Measurements from ENCODE around the gene TACO1.

The TACO1 gene

DNA sequence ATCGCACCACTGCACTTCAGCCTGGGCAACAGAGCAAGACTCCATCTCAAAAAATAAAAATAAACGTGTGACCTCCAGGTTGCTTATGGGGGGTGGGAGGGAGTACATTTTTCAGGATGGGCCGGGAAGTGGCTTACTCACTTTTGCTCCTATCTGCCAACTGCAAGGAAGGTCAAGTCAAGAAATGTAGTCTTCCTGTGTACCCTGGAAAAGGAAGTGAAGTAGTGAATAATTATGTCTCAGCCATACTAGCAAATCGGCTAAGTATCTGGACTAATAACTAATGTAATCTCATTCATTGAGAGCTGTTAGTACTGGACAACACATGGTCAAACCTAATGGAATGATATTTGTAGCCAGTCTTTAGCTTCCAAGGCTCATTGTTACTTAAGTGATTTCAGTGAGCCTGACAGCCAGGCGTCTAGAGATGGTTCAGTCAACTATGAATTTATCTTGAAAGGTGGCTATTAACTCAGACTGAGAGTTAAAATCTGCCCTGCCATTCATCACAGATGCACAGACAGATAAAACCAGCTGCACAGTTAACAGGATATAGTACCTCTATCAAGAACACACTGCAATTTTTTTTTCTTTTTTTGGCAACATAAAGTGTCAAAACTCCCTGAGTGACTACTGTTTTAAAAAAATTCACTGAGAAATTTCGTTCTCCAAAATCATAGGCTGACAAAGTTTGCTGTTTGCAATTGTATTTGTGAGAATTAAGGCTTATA, 3.7 kb upstream of the TACO1 start:
- Histone ChIP-seq H3K4me3 (no peak overlapping the region), H3K27ac (no peak overlapping the region)

- no peak overlapping the region for H3K27ac ChIP-seq
- no peak overlapping the region for H3K4me3 ChIP-seq
These were observed 2.4 kb upstream of the TACO1 start for GRCh38 chr17:63598281-63598680.

GRCh38 chr17:63601439-63602371, 1.0 kb downstream of the TACO1 start:
- H3K27ac ChIP-seq, result peak overlapping the region; percentile 74 to 98 (median 91)
- peak overlapping the region; percentile 77 to 98 (median 92) for H3K4me3 ChIP-seq

DNA sequence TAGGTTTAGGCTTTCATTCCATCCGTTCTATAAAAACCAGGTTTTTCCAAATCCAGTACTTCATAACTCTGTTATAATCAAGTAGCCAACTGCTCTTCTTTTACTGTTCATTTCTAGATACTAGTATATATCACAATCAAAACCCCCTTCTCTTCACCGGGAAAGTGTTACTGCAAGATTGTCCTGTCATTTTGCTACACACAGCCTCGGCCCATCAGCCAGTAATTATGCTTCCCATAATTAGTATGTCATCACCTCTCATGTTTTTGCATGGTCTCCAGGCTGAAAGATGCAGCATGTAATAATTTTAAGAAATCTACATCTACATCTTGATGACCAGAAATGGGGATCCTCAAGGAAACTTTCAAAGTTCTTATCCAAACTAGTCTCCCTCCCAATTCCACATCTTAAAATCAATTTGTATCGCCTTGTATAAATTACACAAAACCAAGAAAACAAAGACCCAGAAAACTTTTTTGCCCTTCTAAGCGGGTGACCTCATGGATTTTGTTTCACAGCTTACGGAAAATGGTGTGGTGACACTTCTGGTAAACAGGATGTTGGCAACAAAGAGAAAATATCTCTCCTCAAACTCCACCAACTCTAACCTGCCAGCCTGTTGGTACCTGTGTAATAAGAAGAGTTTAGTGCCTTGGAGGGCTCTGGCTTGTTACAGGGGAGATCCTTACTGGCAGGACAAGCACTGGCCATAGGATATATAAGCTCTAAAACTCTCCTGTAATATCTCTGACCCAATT, 9.3 kb downstream of the TACO1 start:
- Histone ChIP-seq H3K27ac (peak overlapping the region in 3 of 21 experiments; percentile 29 to 65 (median 57)), H3K4me3 (no peak overlapping the region)

DNA sequence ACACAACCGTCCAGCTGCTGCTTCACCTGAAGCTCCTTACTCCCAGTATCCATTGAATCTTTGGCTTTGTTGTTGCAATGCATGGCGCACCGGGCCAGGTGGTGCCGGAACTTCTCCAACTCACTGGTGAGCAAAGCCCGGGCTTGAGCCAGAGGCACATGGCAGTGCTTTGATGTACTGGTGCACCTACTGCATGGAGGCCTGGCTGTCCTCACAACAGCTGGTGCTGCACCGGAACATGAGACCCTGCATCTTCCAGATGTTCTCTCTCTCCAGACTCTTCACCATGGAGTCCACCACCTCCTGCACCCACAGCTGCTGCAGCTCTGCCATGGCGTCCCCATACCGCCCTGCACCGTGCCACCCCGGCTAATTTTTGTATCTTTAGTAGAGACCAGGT, 10.2 kb downstream of the TACO1 start:
- Histone ChIP-seq H3K27ac (peak overlapping the region in 3 of 21 experiments; percentile 29 to 65 (median 57)), H3K4me3 (no peak overlapping the region)

DNA sequence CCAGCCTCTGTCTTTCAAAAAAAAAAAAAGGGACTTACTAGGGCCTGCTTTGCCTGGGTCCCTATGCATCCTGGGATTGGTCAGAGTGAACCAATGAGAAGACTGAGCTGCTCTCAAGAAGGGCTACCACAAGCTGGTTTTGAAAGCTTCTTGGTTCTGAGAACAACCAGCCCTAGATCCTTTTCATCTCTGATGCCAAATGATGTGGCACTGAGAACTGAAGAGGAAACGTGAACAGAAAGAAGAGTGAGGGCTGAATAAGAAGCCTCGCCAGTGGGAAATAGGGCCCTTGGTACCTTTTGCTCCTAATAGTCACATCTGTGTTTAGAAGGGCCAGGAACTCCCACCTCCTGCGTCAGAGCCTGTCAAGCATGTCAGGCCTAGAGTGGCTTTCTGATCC, 10.7 kb downstream of the TACO1 start:
- Histone ChIP-seq H3K4me3 (no peak overlapping the region), H3K27ac (peak overlapping the region in 3 of 21 experiments; percentile 29 to 65 (median 64))

- no peak overlapping the region for H3K27ac ChIP-seq
- no peak overlapping the region for H3K4me3 ChIP-seq
These were observed 13.0 kb downstream of the TACO1 start for GRCh38 chr17:63613663-63614062.

DNA sequence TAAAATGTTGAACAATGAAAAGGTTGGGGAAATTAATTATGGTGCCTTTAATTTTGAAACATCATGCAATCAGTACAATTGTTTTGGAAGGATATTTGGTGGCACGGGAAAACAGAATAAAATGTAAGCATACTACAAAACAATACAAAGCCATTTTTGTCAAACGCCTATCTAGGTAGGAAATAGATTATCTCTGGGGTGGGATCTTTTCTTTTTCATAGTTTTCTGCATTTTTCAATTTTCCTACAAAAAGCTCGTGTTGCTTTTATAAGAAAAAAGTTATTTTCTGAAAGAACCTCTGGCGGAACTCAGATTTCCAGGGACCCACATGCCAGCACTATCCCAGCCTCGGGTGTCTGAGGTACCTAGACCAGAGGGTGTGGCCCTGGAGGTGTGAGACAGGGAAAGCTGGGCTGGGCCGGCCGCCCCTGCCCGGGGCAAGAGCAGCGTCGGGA, 20.6 kb downstream of the TACO1 start:
- peak overlapping the region; percentile 49 to 76 (median 75) for H3K4me3 ChIP-seq
- H3K27ac ChIP-seq, result peak overlapping the region in 20 of 21 experiments; percentile 57 to 89 (median 83)

DNA sequence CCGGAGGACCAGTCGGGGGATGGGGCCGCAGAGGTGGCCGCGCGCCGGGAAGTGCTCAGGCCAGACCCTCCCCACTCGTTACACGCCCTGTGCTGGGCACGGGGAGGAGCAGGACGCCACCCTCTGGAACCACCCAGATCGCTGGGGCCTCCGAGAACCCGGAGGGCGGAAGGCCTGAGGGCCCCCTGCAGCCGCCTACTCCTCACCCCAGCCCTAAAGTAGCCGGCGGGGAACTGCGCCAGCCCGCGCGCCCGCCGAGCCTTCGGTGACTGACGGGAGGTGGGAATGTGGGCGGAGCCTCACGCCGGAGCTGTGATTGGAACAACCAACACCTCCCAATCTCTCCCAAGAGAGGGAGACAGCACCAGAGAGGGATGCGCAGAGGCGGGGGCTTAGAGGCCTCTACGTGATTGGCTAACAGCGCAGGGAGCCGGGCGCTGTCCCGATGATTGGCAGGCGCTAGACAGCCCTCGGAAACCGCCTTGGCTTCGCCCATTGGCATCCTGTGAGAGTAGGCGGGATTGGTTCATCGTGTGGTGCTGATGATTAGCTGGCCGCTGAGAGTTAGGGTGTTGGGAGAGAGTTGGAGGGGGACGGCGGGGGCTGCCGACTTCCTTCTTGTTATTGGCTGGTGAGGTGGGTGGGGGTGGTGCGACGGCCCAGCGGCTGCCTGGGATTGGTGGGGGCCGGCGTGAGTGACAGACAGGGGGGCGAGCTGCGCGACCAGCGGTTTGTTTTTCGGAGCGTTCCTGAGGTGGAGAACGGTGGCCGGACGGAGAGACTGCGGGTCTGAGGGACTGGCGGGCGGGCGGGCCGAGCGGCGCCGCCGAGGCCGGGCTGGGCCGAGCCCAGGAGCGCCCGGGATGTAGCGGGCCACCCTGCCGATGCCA, 21.2 kb downstream of the TACO1 start, which contains the start of gene MAP3K3:
MAP3K3 (plus strand) TSS at position 734 of the 890 bp plus-strand sequence. CDS start 343 bp downstream, outside the sequence.
- Histone ChIP-seq H3K27ac (peak within 1 kb of the TSS; percentile 57 to 89 (median 83)), H3K4me3 (peak within 1 kb of the TSS; percentile 61 to 76 (median 75))

DNA sequence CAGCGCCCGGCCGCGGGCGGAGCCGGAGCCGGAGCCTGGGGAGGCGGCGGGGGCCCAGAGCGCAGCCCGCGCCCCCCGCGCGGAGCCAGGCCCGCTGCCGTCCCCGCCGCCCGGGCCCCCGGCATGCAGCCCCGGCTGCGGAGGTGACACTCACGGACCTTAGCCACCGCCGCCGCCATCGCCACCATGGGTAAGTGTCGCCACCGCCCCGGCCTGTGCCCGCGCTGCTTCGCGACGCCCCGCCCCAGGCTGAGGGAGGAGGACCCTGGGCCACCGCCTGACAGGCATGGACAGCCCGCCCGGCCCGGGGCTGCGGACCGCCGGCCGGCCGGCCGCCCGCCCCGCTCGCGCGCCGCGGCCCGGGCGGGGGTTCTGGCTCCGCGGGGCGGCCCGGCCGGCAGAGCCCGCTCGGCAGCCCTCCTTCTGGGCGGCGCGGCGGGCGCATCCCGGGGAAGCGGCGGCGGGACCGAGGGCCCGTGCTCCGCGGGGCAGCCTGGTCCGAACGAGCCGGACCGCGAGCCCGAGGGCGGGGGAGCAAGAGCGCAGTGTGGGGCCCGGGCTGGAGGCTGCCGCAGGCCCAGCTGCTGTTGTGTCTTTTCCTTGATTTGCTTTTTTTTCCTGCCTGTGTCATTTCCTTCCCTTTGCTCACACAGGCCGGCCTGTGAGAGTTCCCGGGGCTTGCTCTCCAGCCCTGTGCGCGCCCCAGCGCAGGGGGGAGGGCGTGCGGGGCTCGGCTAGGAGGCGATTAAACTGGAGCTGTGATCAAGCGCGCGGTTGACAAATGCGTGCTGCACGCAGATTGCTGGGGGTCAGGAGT, 22.1 kb downstream of the TACO1 start:
- peak overlapping the region; percentile 6 to 86 (median 80) for H3K27ac ChIP-seq
- peak overlapping the region; percentile 48 to 76 (median 75) for H3K4me3 ChIP-seq

DNA sequence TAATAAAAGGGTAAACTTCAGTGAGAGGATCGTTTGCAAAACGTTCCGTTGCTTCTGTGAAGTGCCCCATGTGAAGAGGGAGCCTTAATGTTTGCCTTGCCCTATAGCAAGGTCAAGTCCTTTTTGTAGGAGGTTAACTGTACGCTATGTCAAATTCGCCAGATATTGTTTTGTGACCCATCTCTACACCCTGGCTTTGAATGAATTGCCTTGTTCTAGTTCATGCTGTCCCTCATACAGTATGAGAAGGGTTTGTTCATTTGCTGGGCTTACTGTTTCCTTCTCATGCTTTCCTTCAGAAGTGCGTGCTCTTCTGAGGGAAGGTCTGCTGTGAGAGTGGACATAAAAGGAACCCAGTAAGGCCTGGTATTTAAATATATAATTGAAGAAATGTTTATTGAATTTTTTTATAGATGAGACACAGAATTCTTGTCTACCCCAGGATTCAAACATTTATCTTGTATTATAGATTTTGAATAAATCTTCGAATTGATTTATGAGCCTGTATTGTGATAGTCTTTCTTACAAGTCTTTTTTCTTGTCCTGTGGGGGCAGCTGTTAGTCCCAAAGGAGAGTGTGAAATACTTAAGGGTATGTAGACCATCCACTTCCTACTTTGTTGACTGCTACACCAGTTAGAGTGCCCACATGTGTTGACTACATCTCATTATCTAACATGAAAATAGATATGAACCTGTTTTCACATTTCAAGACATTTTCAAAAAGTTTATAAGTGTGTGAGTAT, 23.3 kb downstream of the TACO1 start:
- H3K4me3 ChIP-seq, result peak overlapping the region in 6 of 7 experiments; percentile 48 to 76 (median 75)
- H3K27ac ChIP-seq, result peak overlapping the region in 10 of 21 experiments; percentile 66 to 86 (median 82)

- H3K4me3 ChIP-seq, result no peak overlapping the region
These were observed 23.8 kb downstream of the TACO1 start for GRCh38 chr17:63624531-63624880.

DNA sequence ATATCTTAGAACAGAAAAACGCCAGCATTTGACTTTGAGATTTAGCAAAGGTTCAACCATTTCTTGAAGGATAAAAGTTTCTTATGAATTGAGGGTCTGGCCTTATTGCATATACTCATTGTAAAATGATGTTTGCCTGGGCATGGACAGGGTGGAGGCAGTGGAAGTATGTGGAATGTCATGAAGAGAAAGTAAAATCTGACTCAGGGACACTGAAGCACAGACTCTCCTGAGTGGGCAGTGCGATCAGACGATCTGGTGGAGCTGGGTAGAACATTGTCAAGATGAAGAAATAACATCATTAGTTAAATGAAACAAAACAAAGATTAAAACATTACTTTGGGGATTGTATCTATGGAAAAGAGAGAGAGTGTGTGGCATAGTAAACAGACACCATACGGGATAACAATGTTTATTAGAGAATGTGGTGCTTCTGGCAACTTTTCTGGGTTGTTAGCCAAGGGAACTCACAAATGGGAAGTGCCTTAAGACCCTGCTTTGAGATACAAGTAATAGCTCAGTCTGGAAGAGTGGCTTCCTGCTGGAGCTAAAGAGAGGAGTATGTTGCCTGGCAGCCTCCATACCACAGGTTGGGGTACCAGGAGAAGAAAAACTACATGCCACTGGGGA, 26.0 kb downstream of the TACO1 start:
- H3K27ac ChIP-seq, result peak overlapping the region in 4 of 21 experiments; percentile 5 to 42 (median 15)
- H3K4me3 ChIP-seq, result no peak overlapping the region

More at GRCh38 chr17:63624531-63624880, 23.8 kb downstream of the TACO1 start:
- peak overlapping the region in 1 of 21 experiments; percentile 85 for H3K27ac ChIP-seq

DNA sequence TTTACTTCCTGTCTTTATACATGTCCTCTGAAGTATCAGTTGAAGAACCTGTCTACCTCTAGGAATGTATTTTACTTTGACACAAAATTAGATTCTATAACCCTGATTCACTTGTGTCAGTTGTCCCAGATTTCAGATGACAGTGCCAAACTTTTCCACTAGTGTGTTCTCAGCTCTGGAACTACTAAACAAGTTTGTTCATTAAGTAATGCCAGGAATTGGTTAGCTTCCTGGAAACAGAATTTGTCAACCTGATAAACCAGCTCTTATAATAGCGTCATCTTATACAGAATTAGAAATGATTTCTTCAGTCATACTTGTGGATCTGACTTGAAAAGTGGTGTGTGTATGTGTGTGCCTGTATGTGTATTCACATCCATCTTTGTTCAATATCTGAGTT, 28.9 kb downstream of the TACO1 start:
- Histone ChIP-seq H3K27ac (peak overlapping the region in 2 of 21 experiments; percentile 14 to 29), H3K4me3 (no peak overlapping the region)

DNA sequence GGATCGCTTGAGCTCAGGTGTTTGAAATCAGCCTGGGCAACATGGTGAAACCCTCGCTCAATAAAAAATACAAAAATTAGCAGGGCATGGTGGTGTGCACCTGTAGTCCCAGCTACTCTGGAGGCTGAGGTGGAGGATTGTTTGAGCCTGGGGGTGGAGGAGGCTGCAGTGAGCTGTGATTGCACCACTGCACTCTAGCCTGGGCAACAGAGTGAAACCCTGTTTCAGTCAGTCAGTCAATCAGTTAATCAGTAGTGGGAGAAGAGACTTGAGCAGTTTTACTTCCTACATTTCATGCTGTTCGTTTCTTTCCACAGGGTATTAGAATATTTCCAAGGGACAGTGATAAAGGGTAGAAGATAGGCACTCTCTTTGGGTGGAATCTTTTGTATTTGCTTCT, 30.4 kb downstream of the TACO1 start:
- Histone ChIP-seq H3K27ac (peak overlapping the region in 1 of 21 experiments; percentile 28), H3K4me3 (no peak overlapping the region)

DNA sequence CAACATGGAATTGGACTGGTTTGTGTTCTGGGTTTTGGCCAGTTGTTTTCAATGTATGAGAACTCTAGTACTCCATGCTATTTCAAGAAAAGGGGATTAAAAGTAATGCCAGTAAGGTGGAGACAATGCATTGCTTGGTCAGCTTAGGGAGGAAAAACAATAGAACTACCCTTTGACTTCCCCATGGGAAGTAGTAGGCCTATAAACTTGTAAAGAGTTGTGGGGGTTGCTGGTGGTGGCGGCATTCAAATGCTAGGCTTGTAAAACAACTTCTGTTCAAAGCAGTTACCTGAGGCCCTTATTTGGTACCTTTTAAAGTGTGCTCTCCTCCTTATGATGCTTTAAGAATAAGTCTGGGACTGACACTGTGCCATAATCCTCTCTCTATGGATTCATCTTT, 30.9 kb downstream of the TACO1 start:
- Histone ChIP-seq H3K4me3 (no peak overlapping the region), H3K27ac (peak overlapping the region in 1 of 21 experiments; percentile 28)
